ENCODE results near the gene ARMC12. TPM values are rescaled to one million over a fixed set of nuclear protein-coding genes. Genes with fewer than 3 reads are reported as not detected.

ARMC12 gene
- total and polyA plus RNA-seq, 4 donors: 0.20 to 1.1 (median 0.76) TPM

- peaks cover 8 to 45% (median 25%) of the 10 kb centered on the region in 5 donors for H3K4me1 ChIP-seq (ENCODE audit: control insufficient read depth in 5 of 5, insufficient read depth in 5 of 5, low read length in 5 of 5)
Observed at GRCh38 chr6:35725721-35726438, 11.0 kb upstream of the ARMC12 start.

DNA sequence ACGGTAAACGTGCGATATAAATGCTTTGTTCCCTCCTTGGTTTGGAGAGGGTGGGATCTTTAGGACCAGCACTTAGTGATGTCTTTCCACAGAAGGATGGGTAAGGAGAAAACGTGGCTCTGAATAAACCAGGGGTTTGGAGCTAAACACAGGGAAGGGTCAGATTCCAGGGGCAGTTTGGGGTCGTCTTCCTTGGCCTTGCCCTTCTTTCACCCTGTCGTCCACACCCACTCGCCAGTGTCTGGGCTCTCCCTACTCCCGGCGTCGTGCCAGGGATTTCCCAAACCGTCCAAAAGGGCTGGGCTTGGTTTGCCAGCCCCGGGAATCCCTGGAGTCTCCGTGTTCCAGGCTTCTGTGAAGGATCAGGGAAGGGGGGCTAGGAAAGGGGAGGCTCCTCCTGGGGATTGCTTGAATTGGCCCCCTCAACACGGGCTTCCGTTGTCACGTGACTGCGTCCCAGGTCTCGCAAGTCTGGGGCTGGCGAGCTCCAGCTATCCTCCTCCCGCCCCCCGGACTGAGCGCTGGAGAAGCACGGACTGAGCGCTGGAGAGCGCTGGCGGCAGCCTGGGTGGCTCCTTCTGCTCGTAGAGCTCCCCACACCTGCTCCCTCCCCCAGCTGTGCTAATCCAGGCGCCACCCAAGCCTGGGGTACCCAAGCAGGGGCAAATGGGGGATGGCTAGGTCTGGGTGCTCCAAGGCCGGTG lies 9.4 kb upstream of the ARMC12 start:
- Histone ChIP-seq H3K36me3 (ENCODE audit: control insufficient read depth in 4 of 4, insufficient read depth in 4 of 4, low read length in 4 of 4) (no peaks in the 10 kb centered on the region), H3K27ac (ENCODE audit: low read depth in 1 of 2, low read length in 1 of 2) (peak overlapping the region; percentile 99), H3K9ac (ENCODE audit: insufficient read depth in 1 of 2, low read length in 2 of 2) (peak overlapping the region in 1 of 2 donors; percentile 33), H3K4me3 (no peak overlapping the region), H3K27me3 (ENCODE audit: control insufficient read depth in 3 of 3, insufficient read depth in 3 of 3, low read length in 2 of 3) (no peaks in the 10 kb centered on the region), H3K9me3 (ENCODE audit: control insufficient read depth in 4 of 4, insufficient read depth in 3 of 4, low read length in 3 of 4) (no peaks in the 10 kb centered on the region), H3K4me1 (ENCODE audit: control insufficient read depth in 5 of 5, insufficient read depth in 5 of 5, low read length in 5 of 5) (peaks cover 10 to 43% (median 27%) of the 10 kb centered on the region in 5 donors)
- ATAC-seq (ENCODE audit: insufficient read depth, low FRiP score) (peak; percentile 13), DNase-seq (peak; percentile 89 to 93 (median 90))
- TF ChIP-seq, protein P1, sequence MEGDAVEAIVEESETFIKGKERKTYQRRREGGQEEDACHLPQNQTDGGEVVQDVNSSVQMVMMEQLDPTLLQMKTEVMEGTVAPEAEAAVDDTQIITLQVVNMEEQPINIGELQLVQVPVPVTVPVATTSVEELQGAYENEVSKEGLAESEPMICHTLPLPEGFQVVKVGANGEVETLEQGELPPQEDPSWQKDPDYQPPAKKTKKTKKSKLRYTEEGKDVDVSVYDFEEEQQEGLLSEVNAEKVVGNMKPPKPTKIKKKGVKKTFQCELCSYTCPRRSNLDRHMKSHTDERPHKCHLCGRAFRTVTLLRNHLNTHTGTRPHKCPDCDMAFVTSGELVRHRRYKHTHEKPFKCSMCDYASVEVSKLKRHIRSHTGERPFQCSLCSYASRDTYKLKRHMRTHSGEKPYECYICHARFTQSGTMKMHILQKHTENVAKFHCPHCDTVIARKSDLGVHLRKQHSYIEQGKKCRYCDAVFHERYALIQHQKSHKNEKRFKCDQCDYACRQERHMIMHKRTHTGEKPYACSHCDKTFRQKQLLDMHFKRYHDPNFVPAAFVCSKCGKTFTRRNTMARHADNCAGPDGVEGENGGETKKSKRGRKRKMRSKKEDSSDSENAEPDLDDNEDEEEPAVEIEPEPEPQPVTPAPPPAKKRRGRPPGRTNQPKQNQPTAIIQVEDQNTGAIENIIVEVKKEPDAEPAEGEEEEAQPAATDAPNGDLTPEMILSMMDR (IDR thresholded peaks at IDR 0.05; ENCODE audit: control extremely low read depth, extremely low read depth): no peak
- WGBS, 2 donors: 6 to 11% methylated on average over 28 to 29 of the region's 29 CpGs

More at GRCh38 chr6:35725721-35726438, 11.0 kb upstream of the ARMC12 start:
- ATAC-seq (ENCODE audit: insufficient read depth, low FRiP score): peak; percentile 12
- 23 to 33% methylated on average over 11 of the region's 11 CpGs for WGBS, 2 donors
- H3K27ac ChIP-seq (ENCODE audit: low read depth in 1 of 2, low read length in 1 of 2): peak overlapping the region; percentile 99
- H3K9me3 ChIP-seq (ENCODE audit: control insufficient read depth in 4 of 4, insufficient read depth in 3 of 4, low read length in 3 of 4): no peaks in the 10 kb centered on the region
- no peaks in the 10 kb centered on the region for H3K27me3 ChIP-seq (ENCODE audit: control insufficient read depth in 3 of 3, insufficient read depth in 3 of 3, low read length in 2 of 3)
- TF ChIP-seq, protein P1 (IDR thresholded peaks at IDR 0.05; ENCODE audit: control extremely low read depth, extremely low read depth): no peak
- H3K36me3 ChIP-seq (ENCODE audit: control insufficient read depth in 4 of 4, insufficient read depth in 4 of 4, low read length in 4 of 4): no peaks in the 10 kb centered on the region
- no peak overlapping the region for H3K4me3 ChIP-seq
- no peak for DNase-seq
- no peak overlapping the region for H3K9ac ChIP-seq (ENCODE audit: insufficient read depth in 1 of 2, low read length in 2 of 2)

DNA sequence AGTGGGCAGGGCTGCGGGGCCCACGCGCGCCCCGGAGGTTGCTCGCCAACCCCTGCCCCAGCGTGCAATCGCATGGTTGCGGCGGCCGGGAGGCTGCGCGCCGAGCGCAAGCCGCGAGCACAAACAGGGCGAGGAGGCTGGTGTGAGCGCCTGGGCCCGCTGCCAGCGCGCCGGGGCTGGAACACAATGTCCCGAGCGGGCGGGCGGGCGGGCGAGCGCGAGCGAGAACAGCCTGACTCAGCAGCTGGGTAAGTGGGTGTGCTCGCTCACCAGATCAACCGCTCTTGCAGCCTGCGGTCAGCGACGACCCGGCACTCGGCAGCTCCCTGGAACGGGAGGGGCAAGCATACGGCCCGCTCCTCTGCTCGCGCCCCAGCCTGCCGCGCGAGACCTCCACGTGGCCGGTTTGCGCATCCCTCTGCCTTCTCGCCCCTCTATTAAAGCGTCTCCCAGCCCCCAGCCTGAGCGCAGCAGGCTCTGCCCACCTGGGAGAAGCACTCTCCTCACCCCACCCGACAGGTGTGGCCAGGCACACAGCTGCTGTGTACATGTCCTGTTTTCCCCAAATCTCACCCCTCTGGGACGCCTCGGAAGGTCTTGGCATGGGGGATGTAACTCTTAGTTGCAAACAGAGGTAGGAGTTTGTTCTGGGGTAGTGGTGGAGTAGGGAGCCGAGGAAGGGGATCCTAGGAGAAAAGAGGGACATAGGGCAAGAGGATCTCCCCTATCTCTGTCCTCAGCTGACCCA lies 8.7 kb upstream of the ARMC12 start:
- Histone ChIP-seq H3K27ac (ENCODE audit: low read depth in 1 of 2, low read length in 1 of 2) (peak overlapping the region; percentile 99), H3K4me1 (ENCODE audit: control insufficient read depth in 5 of 5, insufficient read depth in 5 of 5, low read length in 5 of 5) (peaks cover 10 to 47% (median 29%) of the 10 kb centered on the region in 5 donors), H3K36me3 (ENCODE audit: control insufficient read depth in 4 of 4, insufficient read depth in 4 of 4, low read length in 4 of 4) (no peaks in the 10 kb centered on the region), H3K4me3 (no peak overlapping the region), H3K27me3 (ENCODE audit: control insufficient read depth in 3 of 3, insufficient read depth in 3 of 3, low read length in 2 of 3) (no peaks in the 10 kb centered on the region), H3K9ac (ENCODE audit: insufficient read depth in 1 of 2, low read length in 2 of 2) (peak overlapping the region in 1 of 2 donors; percentile 40), H3K9me3 (ENCODE audit: control insufficient read depth in 4 of 4, insufficient read depth in 3 of 4, low read length in 3 of 4) (no peaks in the 10 kb centered on the region)
- ATAC-seq (ENCODE audit: insufficient read depth, low FRiP score) (peak; percentile 71), DNase-seq (peak; percentile 92 to 97 (median 94))
- TF ChIP-seq, protein P1 (IDR thresholded peaks at IDR 0.05; ENCODE audit: control extremely low read depth, extremely low read depth): no peak
- 2% methylated on average over 50 to 57 of the region's 57 CpGs for WGBS, 2 donors
